Natural killer cell (primary cell): ENCODE results near the gene PPIP5K2. TPM values are rescaled to one million over a fixed set of nuclear protein-coding genes. Genes with fewer than 3 reads are reported as not detected.
"Not testable (repeated sequence)": the region's sequence is repeated elsewhere in the genome, so short reads cannot be mapped to it uniquely, and the experiment has no call there.

ENCODE experiments used
- ATAC-seq, 3 donors: fragments of 150-1000 bp in 2 of 3; fragments of 200-7000 bp in 1 of 3; cut with Tn5 transposase; 1 replicate in 1 of 3; 2 replicates in 2 of 3; pipeline ENCODE4 v1.10.0; 2021; ENCODE audit warnings: mild to moderate bottlenecking in 2 of 3, moderate library complexity in 2 of 3
- DNase-seq, 2 donors: peaks; one replicate each; pipeline versions ENCODE4 v3.0.0 to v3.0.0-alpha.2; 2013 to 2021; ENCODE audit warnings: mixed read lengths in 1 of 2
- H3K27ac ChIP-seq: one replicate; pipeline ENCODE4 v1.5.1; 2013; ENCODE audit warnings: mild to moderate bottlenecking, low read length
- H3K27me3 ChIP-seq: one replicate; pipeline ENCODE4 v1.6.1; 2013; ENCODE audit warnings: low read length; ENCODE audit not compliant: control insufficient read depth, insufficient read depth
- H3K36me3 ChIP-seq: one replicate; pipeline ENCODE4 v1.6.1; 2013; ENCODE audit warnings: low read length; ENCODE audit not compliant: control insufficient read depth, insufficient read depth
- H3K4me1 ChIP-seq: one replicate; pipeline ENCODE4 v1.6.1; 2013; ENCODE audit warnings: low read length; ENCODE audit not compliant: control insufficient read depth, insufficient read depth
- H3K4me3 ChIP-seq: one replicate; pipeline ENCODE4 v1.5.1; 2013; ENCODE audit warnings: low read length
- H3K9me3 ChIP-seq: one replicate; pipeline ENCODE4 v1.6.1; 2013; ENCODE audit warnings: low read length; ENCODE audit not compliant: control insufficient read depth, insufficient read depth
- H3K27ac Mint-ChIP-seq, 2 donors: one replicate each; pipeline ENCODE4 v1.8.0; 2022; ENCODE audit warnings: mild to moderate bottlenecking in 2 of 2, mixed read lengths in 2 of 2, moderate library complexity in 1 of 2
- H3K27me3 Mint-ChIP-seq, 2 donors: one replicate each; pipeline ENCODE4 v1.8.0; 2022; ENCODE audit warnings: low read depth in 2 of 2, mixed read lengths in 2 of 2
- H3K36me3 Mint-ChIP-seq: one replicate; pipeline ENCODE4 v1.8.0; 2022; ENCODE audit warnings: mixed read lengths
- H3K4me1 Mint-ChIP-seq, 2 donors: one replicate each; pipeline ENCODE4 v1.8.0; 2022; ENCODE audit warnings: mixed read lengths in 2 of 2
- H3K4me3 Mint-ChIP-seq: one replicate; pipeline ENCODE4 v1.8.0; 2022; ENCODE audit warnings: mild to moderate bottlenecking, moderate library complexity, mixed read lengths
- H3K9me3 Mint-ChIP-seq, 2 donors: one replicate each; pipeline ENCODE4 v1.8.0; 2022; ENCODE audit warnings: mixed read lengths in 2 of 2
- CTCF ChIP-seq: fragments of 200-600 bp; IDR thresholded peaks from one replicate; pipeline ENCODE4 v1.8.0; 2022; ENCODE audit warnings: antibody characterized with exemption
- WGBS: methylation state at CpG from one replicate; pipeline ENCODE4 v1.1.7; 2013; ENCODE audit warnings: missing lambda C conversion rate; ENCODE audit not compliant: insufficient coverage; 5-methylcytosine and 5-hydroxymethylcytosine counted together
- intact Hi-C: fragments of 100-400 bp; cut with micrococcal nuclease; formaldehyde crosslinking; loops from one replicate; pipeline ENCODE4 v1.14.2; 2022
- total RNA-seq, 4 donors: library from RNA; stranded (reverse); fragments of 120-200 nt in 1 of 4; gene quantifications; one replicate each; pipeline versions ENCODE4 v1.2.3 to v1.2.4, GENCODE V29; 2013 to 2022

The PPIP5K2 gene
- total RNA-seq, 3 donors from 2014 or later (not counting 1 experiment from before 2014, with no cell fraction given): 71.4 to 85.3 (median 72.8) TPM

- Histone ChIP-seq H3K27ac (no peak overlapping the region), H3K4me3 (no peak overlapping the region), H3K36me3 (peaks cover 24% of the 10 kb centered on the region), H3K9me3 (no peaks in the 10 kb centered on the region), H3K4me1 (no peaks in the 10 kb centered on the region), H3K27me3 (no peaks in the 10 kb centered on the region)
- Mint-ChIP-seq H3K4me3 (no peak overlapping the region), H3K9me3 (no peaks in the 10 kb centered on the region), H3K27ac (no peak overlapping the region), H3K27me3 (no peaks in the 10 kb centered on the region), H3K36me3 (peaks cover 10% of the 10 kb centered on the region), H3K4me1 (peaks cover 0 to 5% of the 10 kb centered on the region in 2 donors)
- peak; percentile 85 for TF ChIP-seq CTCF
- WGBS: 0% methylated on average over 1 of the region's 2 CpGs
- ATAC-seq (peak; percentile 96 to 99 (median 99)), DNase-seq (peak; percentile 69 to 89)
- intact Hi-C loops: loop anchor here (1.0 to 10.0 kb wide), 6 partner anchors 75 to 603 kb away; no protein-coding TSS in a partner anchor
These were observed 19.3 kb downstream of the PPIP5K2 start for GRCh38 chr5:103139264-103139865.

- H3K4me1 Mint-ChIP-seq, intact Hi-C loops, H3K4me1 ChIP-seq, H3K27me3 ChIP-seq, H3K4me3 Mint-ChIP-seq, H3K27me3 Mint-ChIP-seq, ATAC-seq, H3K27ac Mint-ChIP-seq, H3K36me3 Mint-ChIP-seq, H3K9me3 Mint-ChIP-seq, DNase-seq, H3K4me3 ChIP-seq, H3K27ac ChIP-seq, H3K9me3 ChIP-seq: not testable (repeated sequence)
- H3K36me3 ChIP-seq: peaks cover 18% of the 10 kb centered on the region
- 98% methylated on average over 25 of the region's 25 CpGs for WGBS
These were observed 22.0 kb downstream of the PPIP5K2 start for GRCh38 chr5:103142132-103142531.

GRCh38 chr5:103145196-103145595 lies 25.1 kb downstream of the PPIP5K2 start:
- DNase-seq: no peak
- ATAC-seq: no peak
- no peaks in the 10 kb centered on the region for H3K27me3 ChIP-seq
- no peaks in the 10 kb centered on the region for H3K4me1 Mint-ChIP-seq
- no peaks in the 10 kb centered on the region for H3K4me1 ChIP-seq
- H3K36me3 ChIP-seq: peaks cover 7% of the 10 kb centered on the region
- no peaks in the 10 kb centered on the region for H3K36me3 Mint-ChIP-seq
- no peak overlapping the region for H3K4me3 ChIP-seq
- no peak overlapping the region for H3K27ac Mint-ChIP-seq
- no peaks in the 10 kb centered on the region for H3K9me3 ChIP-seq
- no peak for TF ChIP-seq CTCF
- H3K9me3 Mint-ChIP-seq: no peaks in the 10 kb centered on the region
- intact Hi-C loops: no loop called here
- no peak overlapping the region for H3K4me3 Mint-ChIP-seq
- H3K27me3 Mint-ChIP-seq: no peaks in the 10 kb centered on the region
- no peak overlapping the region for H3K27ac ChIP-seq

- Mint-ChIP-seq H3K4me3 (no peak overlapping the region), H3K9me3 (no peaks in the 10 kb centered on the region), H3K27ac (no peak overlapping the region), H3K36me3 (no peaks in the 10 kb centered on the region), H3K27me3 (no peaks in the 10 kb centered on the region), H3K4me1 (no peaks in the 10 kb centered on the region)
- no peak for TF ChIP-seq CTCF
- no peak overlapping the region for H3K4me3 ChIP-seq
- peaks cover 25% of the 10 kb centered on the region for H3K36me3 ChIP-seq
- no peaks in the 10 kb centered on the region for H3K4me1 ChIP-seq
- intact Hi-C loops: no loop called here
- ATAC-seq (no peak), DNase-seq (no peak)
- H3K27ac ChIP-seq: no peak overlapping the region
- no peaks in the 10 kb centered on the region for H3K27me3 ChIP-seq
- no peaks in the 10 kb centered on the region for H3K9me3 ChIP-seq
- no CpG with 5 or more reads among the region's 1 CpG for WGBS
These were observed 28.1 kb downstream of the PPIP5K2 start for GRCh38 chr5:103148213-103148612.
